BE2C (cell line): ENCODE results near the gene NFIL3.

Experiments
- DNase-seq: peaks from one replicate; pipeline ENCODE4 v3.0.0-alpha.2; 2020
- H3K27me3 ChIP-seq: fragments of 250-450 bp; sonication (Bioruptor Pico); 2 replicates; pipeline ENCODE4 v1.5.1; 2020; ENCODE audit warnings: mild to moderate bottlenecking
- H3K36me3 ChIP-seq: fragments of 250-450 bp; sonication (Bioruptor Pico); 2 replicates; pipeline ENCODE4 v1.5.1; 2020; ENCODE audit warnings: mild to moderate bottlenecking
- H3K4me1 ChIP-seq: fragments of 250-450 bp; sonication (Bioruptor Pico); 2 replicates; pipeline ENCODE4 v1.5.1; 2020
- H3K4me3 ChIP-seq: 2 replicates; pipeline ENCODE4 v1.5.1; 2011; ENCODE audit warnings: low read depth, low read length
- H3K9me3 ChIP-seq: fragments of 250-450 bp; sonication (Bioruptor Pico); 2 replicates; pipeline ENCODE4 v1.5.1; 2020
- CTCF ChIP-seq: IDR thresholded peaks from 2 replicates; pipeline ENCODE4 v1.5.1; 2012; ENCODE audit warnings: mild to moderate bottlenecking, low read depth, low read length

Gene NFIL3

GRCh38 chr9:91405343-91406077 is 18.1 kb downstream of the NFIL3 start:
- TF ChIP-seq CTCF: no peak
- no peaks in the 10 kb centered on the region for H3K27me3 ChIP-seq
- H3K36me3 ChIP-seq: no peaks in the 10 kb centered on the region; the same call in 1 of the 2 replicates
- no peaks in the 10 kb centered on the region for H3K4me1 ChIP-seq
- no peak overlapping the region for H3K4me3 ChIP-seq
- no peak for DNase-seq
- H3K9me3 ChIP-seq: no peaks in the 10 kb centered on the region

GRCh38 chr9:91403665-91404543 is 19.7 kb downstream of the NFIL3 start:
- H3K4me1 ChIP-seq: no peaks in the 10 kb centered on the region
- no peak for DNase-seq
- H3K27me3 ChIP-seq: no peaks in the 10 kb centered on the region
- H3K9me3 ChIP-seq: no peaks in the 10 kb centered on the region
- TF ChIP-seq CTCF: no peak
- no peak overlapping the region for H3K4me3 ChIP-seq
- H3K36me3 ChIP-seq: no peaks in the 10 kb centered on the region

- no peaks in the 10 kb centered on the region for H3K4me1 ChIP-seq
- H3K9me3 ChIP-seq: no peaks in the 10 kb centered on the region
- no peaks in the 10 kb centered on the region for H3K27me3 ChIP-seq
- DNase-seq: no peak
- no peak overlapping the region for H3K4me3 ChIP-seq
- H3K36me3 ChIP-seq: no peaks in the 10 kb centered on the region
- TF ChIP-seq CTCF: no peak
Observed at GRCh38 chr9:91398926-91399325, 24.7 kb downstream of the NFIL3 start.

- no peaks in the 10 kb centered on the region for H3K4me1 ChIP-seq
- H3K36me3 ChIP-seq: no peaks in the 10 kb centered on the region
- no peak overlapping the region for H3K4me3 ChIP-seq
- no peak for TF ChIP-seq CTCF
- DNase-seq: no peak
- H3K9me3 ChIP-seq: no peaks in the 10 kb centered on the region
- H3K27me3 ChIP-seq: no peaks in the 10 kb centered on the region
Observed at GRCh38 chr9:91395553-91396471, 27.8 kb downstream of the NFIL3 start.

- TF ChIP-seq CTCF: no peak
- no peaks in the 10 kb centered on the region for H3K9me3 ChIP-seq
- no peak for DNase-seq
Observed at GRCh38 chr9:91395106-91395552, 28.5 kb downstream of the NFIL3 start.

More at GRCh38 chr9:91395106-91395552, 28.5 kb downstream of the NFIL3 start:
- Histone ChIP-seq H3K36me3 (no peaks in the 10 kb centered on the region), H3K4me1 (no peaks in the 10 kb centered on the region), H3K27me3 (no peaks in the 10 kb centered on the region), H3K4me3 (no peak overlapping the region)
